Left lobe of liver (tissue), 2 donors: ENCODE results near the gene CIP2A. TPM values are rescaled to one million over a fixed set of nuclear protein-coding genes. Genes with fewer than 3 reads are reported as not detected.
"Not testable (repeated sequence)": the region's sequence is repeated elsewhere in the genome, so short reads cannot be mapped to it uniquely, and the experiment has no call there.

Experiments
- ATAC-seq: fragments of 200-7000 bp; cut with Tn5 transposase; one replicate; pipeline ENCODE4 v1.9.1; 2020; ENCODE audit warnings: mild to moderate bottlenecking, moderate library complexity
- DNase-seq: peaks from one replicate; pipeline ENCODE4 v3.0.0-alpha.2; 2020; ENCODE audit warnings: low spot score
- total RNA-seq: library from RNA; stranded (reverse); gene quantifications from one replicate; pipeline ENCODE4 v1.2.1, GENCODE V29; 2021
- donor health status: DM: no; HTN: no; CAD: no; lungs with moderate emphysema.
- donor health status: DM: no; HTN: yes; CAD: no.

CIP2A gene
- 0.45 TPM for total RNA-seq

DNA sequence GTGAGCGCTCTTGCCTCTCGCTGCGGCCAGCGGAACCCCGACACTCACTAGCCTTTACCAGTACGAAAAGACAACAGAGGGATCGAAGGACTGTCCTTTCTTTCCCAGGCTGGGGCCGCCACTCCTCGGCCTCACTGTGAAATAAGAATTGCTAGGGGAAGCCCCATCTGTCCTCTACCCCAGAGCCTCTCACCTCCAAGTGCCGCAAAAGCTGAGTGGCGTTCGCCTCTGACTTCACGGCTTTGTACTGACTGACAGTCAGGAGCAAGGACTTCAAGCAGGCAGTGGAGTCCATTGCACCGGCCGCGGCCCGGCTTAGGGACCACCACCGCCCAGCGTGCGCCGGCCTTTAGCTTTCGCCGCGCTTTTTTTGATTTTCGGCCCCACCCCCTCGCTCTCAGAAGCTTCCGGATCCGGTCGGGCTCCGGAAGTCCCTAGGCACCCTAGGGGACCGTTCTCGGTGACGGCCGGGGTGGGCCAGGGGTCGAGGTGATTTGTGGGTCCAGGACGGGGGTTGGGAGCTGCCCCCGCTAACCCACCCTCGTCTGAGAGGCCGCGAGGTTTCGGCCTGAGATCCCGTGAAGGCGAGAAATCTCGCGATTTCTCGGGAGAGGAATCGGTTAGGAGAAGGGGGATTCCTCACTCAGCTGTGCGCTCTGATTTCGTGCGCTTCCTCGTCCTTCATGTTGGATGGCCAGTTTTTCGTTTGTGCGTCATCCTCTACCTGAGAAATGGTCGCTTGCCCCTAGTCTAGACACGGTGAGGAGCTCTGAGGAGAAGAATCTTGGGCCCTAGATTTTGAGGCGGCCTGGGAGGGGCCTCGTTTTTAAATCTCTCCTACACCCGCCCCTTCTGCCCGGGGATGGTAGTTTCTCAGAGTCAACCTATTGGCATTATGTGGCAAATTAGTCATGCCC is at the start of gene CIP2A, which contains the start of gene DZIP3:
Gene CIP2A, minus strand, starts transcription at position 358 of the 917 bp plus-strand sequence. Its CDS starts 63 bp downstream, at position 295.
Gene DZIP3, plus strand, starts transcription at position 642 of the 917 bp plus-strand sequence. CDS start 15,685 bp downstream, outside the sequence.
- DNase-seq = peak; percentile 80
- ATAC-seq = peak; percentile 95

DNA sequence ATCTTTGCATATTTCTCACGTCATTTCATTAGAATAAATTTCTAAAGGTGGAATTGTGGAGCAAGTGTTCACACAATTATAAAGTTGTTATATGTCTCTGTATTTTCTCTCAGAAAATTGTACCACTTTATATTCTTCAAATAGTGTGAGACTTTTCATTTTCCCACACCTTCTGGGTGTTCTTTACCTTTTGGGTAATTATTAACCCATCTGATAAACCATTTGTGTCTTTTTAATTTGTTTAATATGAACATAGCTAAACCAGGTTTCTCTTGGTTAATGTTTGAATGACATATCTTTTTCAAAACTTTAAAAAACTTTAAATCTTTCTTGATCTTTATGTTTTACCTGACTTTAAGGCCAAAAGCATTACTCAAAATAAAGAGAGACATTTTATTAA is 40.7 kb upstream of the CIP2A start:
- ATAC-seq (peak; percentile 29), DNase-seq (no peak)

DNA sequence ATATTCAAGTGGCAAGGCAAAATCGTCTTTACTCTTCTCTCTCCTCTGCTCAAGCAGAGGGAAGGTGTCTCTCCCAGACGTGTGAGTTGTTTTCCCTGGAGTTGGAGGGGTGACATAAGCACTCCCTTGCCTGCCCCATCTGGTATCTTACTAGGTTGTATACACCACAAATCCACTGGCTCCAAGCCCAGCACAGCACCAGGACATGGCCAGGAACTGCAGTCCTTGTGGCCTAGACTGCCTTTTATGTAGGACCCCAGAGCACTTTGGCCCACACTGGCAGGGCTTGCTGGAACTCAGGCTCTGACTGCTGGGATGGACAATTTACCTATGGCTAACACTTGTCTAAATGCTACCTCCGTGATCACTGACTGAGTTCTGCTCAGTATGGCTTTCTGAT is 34.3 kb upstream of the CIP2A start:
- DNase-seq (no peak), ATAC-seq (no peak)

DNA sequence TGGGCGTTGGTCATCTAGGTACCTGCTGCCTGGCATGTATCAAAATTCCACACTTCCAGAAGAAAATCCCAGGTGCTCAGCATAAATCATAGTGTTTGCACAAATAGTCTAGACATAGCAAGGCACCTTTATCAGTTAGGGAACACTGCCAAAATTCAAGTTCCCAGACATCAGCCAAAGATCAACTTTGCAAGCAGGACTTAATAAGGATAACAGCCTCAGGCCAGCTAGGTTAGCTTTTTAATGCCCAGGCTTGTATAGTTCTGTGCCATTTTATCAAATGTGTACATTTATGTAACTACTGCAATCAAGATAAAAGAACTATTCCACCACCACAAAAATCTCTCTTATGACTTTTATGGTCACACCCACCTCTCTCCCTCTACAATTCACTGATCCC is 31.0 kb upstream of the CIP2A start:
- ATAC-seq (peak; percentile 68), DNase-seq (no peak)

DNA sequence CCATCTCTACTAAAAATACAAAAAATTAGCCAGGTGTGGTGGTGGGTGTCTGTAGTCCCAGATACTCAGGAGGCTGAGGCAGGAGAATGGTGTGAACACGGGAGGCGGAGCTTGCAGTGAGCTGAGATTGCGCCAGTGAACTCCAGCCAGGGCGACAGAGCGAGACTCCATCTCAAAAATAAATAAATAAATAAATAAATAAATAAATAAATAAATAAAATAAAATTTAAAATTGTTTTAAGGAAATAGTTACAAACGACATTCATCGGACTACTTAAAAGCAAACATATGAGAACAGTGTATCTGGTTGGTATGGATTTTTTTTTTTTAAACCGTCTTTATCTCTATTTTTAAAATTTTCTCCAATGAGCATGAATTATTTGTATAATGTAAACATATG is 26.9 kb upstream of the CIP2A start:
- not testable (repeated sequence) for DNase-seq, ATAC-seq

DNA sequence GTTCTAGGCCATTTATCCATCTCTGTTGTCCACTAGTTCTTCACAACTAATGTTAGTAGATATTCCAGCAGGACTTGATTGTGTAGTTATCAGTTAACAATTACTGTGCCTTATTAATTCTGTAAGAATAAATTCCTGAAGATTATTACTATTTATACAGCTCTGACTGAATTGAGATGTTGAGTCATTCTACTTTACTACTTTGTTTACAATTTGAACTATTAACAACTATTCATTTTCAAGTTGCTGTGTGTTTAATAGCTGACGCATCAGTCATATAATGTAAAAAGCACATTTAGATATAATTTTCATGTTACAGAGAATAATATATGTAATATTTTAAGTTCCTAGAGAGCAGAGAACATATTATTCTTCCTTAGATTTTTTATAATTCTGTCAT is 21.4 kb upstream of the CIP2A start:
- DNase-seq (no peak), ATAC-seq (no peak)

DNA sequence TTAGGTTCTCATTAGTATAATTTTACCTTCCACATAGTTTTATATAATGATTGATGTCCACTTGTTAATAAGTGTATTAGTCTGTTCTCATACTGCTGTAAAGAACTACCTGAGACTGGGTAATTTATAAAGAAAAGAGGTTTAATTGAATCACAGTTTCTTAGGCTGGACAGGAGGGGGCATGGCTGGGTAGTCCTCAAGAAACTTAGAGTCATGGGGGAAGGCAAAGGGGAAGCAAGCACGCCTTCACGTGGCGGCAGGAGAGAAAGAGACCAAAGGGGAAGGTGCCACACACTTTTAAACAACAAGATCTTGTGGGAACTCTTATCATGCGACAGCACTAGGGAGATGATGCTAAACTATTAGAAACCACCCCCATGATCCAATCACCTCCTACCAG is 19.5 kb upstream of the CIP2A start:
- ATAC-seq (no peak), DNase-seq (no peak)

DNA sequence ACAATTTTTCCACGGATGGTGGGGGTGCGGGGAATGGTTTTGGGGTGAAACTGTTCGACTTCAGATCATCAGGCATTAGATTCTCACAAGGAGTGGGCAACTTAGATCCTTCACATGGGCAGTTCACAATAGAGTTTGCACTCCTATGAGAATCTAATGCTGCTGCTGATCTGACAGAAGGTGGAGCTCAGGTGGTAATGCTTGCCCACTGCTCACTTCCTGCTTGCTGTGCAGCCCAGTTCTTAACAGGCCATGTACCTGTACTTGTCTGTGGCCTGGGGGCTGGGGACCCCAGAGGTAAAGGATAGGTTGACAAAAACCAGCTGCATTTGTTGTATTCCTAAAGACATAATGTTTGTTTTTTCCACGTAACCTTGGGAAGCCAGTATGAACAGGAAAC is 16.3 kb upstream of the CIP2A start:
- ATAC-seq (no peak), DNase-seq (no peak)

DNA sequence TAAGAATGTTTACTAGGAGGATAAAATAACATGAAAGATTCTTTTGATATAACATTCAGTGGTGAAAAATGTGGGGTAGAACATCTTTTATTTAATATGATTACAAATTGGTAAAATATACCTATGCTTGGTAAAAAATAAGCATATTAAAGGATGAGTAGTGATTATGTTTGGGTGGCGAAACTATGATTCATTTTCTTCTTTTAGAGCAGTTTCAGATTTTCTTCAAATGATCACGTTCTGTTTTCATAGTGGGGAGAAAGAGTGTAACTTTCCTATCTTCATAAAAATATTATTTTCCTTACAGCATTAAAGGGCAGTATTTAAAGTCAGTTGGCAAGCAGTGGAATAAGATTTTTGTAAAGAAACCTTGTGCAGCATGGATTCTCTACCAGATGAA is 15.8 kb upstream of the CIP2A start:
- DNase-seq (no peak), ATAC-seq (no peak)

DNA sequence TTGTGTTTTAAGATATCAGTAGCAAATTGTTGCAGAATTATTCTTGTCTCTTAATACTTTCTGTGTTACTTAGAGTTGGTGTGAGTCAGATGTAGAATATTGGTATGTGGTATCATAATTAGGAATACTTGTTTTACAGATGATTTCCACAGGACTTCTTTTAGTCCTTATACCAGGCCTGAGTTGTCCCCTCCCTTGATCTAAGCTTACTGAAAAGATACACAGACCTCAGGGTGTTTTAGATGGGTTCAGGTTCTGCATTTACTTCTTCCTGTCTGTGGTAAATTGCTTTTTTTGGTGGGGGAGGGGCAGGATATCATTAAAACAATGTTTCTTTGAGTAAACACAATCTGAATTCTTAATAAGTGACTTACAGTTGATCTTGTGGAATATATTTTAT is 14.5 kb upstream of the CIP2A start:
- ATAC-seq (no peak), DNase-seq (no peak)

DNA sequence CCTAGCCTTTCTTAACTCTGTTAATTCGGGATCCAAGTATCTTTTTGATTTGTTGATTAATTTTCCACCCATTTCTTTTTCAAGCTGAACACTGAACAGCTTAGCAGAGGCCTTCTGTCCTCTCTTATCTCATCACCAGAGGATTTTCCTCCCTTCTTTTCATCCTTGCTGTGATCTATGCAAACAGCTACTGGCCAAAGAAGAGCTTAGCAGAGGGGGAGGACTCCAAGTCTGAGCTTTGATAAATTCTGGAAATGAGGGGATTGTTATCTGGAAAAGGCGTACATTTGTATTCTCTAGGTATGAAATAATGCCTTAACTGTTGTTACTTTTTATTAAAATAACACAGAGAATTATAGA is 13.7 kb upstream of the CIP2A start:
- ATAC-seq (no peak), DNase-seq (no peak)

DNA sequence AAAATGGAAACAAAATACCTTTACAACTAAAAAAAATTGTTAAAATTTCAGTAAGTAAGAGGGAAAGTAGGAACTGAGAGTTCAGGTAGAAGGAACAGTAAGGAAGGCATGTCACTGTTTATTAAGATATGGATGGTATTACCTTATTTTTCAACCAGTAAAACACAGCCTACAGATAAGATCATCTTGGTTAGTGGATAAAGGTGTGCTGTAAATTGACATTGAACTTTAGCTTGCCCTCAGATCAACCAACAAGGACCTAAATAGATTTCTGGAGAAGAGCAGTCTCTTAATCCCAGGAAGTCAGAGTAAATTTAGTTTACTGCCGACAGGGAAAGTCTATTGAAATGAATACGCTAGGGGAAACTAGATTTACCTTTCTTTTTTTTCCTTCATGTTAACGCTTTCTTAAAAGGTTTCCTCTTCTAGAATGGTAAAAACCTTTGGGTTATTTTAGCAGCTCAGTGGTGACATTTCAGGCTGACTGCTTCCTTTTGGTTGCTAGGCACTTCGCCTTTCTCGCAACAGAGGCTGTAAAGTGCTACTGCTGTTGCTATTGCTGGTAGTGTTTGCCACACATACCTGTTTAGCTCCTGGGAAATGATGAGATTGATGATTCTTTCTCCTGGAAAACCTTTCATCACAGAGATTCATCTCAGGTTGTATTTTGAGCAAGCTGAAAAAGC is 13.2 kb upstream of the CIP2A start:
- ATAC-seq = no peak
- no peak for DNase-seq

DNA sequence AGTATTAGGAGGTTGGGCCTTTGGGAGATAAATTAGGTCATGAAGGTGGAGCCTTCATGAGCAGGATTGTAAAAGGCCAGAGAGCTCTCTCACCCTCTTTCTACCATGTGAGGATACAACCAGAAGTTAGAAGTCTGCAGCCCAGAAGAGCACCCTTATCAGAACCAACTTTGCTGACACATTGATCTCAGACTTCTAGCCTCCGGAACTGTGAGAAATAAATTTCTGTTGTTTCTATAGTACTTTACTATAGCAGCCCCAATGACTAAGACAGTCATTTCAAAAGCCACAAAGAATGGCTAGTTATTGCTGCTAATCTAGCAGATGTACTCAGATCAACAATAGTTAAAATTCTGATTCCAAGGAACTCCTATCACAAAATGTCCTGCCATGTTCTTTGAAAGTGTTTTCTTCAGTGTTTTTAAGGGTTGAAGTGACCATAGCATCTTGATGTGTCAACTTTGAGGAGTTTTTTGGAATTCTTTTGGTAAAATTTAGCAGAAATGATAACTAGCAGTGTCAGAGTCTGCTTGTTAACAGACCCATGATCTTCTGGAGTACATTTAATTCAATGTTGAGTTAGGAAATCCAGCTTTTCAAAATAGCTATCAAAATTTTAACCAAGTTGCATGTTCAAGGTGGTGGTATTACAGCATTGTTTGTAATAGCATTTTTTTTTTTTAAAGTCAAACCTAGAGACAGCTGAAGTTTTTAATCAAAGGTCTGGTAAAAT is 10.6 kb upstream of the CIP2A start:
- no peak for DNase-seq
- no peak for ATAC-seq

DNA sequence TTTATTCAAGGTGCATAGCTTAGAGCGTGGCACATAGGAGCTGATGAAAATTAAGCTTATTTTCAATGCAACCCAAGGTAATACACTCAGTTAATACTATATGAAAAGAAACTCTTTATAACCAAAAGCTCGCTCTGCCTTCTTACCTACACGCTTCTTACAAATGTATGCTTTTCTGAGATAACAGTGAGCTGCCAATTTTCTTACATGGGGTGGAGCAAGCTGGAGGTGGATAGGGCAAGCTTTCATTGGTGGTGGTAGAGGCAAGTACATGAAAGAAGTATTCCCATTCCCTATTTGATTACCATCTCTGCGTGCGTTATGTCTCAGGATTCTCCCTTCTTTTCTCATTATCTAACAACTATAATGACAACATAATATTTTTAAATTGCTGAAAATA is 9.1 kb upstream of the CIP2A start:
- DNase-seq (no peak), ATAC-seq (no peak)

DNA sequence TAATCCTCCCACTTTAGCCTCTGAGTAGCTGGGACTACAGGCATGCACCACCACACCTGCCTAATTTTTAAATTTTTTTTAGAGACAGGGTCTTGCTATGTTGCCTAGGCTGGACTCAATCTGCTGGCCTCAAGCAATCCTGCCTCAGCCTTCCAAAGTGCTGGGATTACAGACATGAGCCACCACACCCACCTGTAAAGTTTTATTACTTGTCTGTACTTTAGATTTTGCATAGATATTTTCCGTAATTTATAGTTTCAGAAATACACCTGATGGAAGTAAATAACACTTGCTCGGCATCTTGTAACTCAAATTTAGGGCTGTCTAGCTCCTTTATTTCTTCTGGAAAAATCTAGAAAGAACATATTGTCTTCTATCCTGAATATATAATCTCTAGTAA is 6.1 kb upstream of the CIP2A start:
- ATAC-seq (no peak), DNase-seq (no peak)

DNA sequence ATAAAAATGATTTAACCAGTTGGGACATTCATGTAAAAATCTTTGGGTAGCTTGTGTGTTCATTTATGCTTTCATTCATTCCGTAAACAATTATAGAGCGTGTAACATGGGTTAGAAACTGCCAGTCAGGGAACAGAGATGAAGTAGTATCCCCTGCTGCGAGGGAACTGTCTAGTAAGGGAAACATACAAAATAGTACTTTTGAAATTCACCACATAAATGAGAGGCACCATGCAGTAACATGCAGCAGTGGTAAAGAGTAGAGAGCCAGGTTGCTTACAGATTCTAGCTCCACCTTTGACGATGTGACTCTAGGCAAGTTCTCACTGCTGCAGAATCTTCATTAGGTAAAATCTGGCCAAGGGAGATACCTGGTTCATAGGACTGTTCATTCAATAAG is 1.2 kb upstream of the CIP2A start:
- ATAC-seq (no peak), DNase-seq (no peak)

DNA sequence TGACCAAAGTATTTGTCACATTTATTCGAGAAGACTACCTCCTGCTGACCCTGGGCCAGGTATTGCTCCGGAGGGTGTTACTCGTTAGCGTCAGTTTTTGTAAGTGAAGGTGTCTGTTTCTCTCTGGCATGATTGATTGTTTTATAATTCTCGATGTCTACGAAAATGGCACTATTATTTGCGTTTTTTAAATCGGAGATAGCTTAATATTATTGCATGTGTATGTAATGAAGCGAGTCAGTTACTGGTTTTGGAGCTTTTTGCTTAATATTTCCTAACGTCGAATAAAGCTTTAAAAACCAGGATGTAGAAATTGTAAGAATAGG is 723 bp upstream of the CIP2A start:
- no peak for DNase-seq

DNA sequence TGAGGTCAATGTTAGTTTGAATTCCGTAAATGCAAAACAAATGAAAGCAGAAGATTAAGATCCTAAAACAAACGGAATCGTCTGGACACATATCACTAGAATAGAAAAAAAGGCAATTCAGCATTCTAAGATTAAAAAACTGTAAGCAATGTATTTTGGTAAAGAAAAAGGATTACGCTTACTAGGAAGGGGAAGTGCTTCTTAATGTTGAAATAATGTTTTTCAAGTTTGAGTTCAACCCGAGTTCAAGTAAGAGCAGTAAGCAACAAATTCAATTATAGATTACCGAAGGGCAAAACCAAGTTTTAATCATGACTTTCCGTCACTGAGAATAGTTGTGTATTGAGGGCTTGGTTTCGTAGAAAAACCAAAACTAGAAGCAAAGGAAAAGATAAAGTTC is 637 bp downstream of the CIP2A start:
- DNase-seq = no peak
- ATAC-seq = no peak

More for the DNA sequence above, 723 bp upstream of the CIP2A start:
- no peak for ATAC-seq

DNA sequence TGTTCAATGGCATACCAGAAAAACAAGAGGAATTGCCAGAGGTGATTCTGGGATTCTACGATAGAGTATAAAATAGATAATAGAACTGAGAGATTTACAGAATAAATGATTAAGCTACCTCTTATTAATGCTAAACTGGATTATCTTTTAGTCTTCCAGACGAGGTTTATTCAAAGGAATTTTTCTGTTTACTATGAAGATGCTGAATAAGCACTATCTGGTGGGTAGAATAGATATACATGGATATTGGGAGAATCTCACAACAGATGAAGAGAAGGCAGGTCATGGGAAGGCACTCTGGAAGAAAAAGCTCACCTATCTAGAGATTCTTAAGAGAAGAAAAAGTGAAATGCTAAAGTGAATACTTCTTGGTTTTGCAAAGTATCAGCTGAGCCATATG is 11.2 kb downstream of the CIP2A start:
- no peak for ATAC-seq
- no peak for DNase-seq

DNA sequence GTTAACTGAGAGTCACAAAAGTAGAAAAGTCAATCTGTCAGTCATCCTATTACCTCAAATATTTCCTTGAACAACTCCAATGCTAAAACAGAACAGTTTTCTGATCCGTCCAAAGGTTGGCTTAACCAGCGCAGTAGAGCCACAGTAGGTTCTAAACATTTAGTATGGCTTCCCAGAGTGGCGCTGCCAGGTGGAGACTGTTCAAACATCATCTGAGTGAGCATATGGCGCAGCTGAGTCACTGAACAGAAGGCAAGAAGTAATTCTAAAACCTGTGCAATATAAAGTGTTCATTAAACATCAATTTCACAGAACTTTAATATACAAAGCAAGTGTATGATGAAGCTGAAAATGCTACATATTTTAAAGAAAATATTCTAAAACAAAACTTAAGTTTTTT is 19.9 kb downstream of the CIP2A start:
- ATAC-seq = no peak
- DNase-seq = no peak

DNA sequence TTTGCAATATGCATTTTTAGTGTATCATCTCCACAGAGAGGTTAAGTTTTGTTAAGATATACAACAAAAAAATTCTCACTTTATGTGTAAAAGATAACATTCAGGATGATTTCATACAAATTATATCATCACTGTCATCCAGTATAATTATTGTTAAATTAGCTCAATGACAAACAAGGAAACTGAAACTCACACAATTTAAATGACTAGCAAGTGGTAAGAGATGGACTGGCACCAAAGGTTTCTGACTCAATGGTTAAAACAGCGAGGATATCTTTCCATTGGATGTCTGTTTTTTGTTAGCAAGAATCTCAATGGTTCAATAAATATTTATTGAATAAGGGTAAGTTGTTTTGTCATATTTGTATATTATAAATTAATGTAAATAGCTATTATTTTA is 22.6 kb downstream of the CIP2A start:
- DNase-seq (no peak), ATAC-seq (no peak)

DNA sequence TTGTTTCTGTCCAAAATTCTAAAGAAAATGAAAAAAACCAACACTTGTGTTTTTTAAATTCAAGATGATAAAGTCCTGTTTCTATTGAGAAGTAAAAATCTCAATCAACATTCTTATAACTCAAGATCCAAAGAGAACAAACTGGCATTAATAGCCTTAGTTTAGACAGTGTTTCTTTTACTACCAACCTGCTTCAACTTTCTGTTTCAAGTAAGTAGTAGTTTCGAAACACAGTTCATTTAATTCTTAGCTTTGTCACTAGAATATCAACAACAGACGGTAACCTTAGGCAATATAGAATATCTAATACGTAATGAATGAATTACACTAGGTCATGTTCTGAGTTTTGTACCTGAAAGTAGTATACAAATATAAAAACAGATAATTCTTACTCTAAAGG is 23.7 kb downstream of the CIP2A start:
- ATAC-seq = no peak

More for the DNA sequence above, 23.7 kb downstream of the CIP2A start:
- DNase-seq = no peak
